Ishikawa (cell line): ENCODE measurements around the gene CDKN2A.

Source experiments
- EP300 ChIP-seq: IDR thresholded peaks from 2 replicates; pipeline ENCODE4 v1.6.1; 2012; ENCODE audit warnings: borderline replicate concordance
- MAX ChIP-seq: IDR thresholded peaks from 2 replicates; pipeline ENCODE4 v1.6.1; 2012
- RAD21 ChIP-seq: IDR thresholded peaks from 2 replicates; pipeline ENCODE4 v1.6.1; 2012; ENCODE audit warnings: low read depth
- REST ChIP-seq: IDR thresholded peaks from 2 replicates; pipeline ENCODE4 v1.6.1; 2012; ENCODE audit warnings: low read depth, mild to moderate bottlenecking
- TAF1 ChIP-seq: IDR thresholded peaks from 2 replicates; pipeline ENCODE4 v1.6.1; 2012; ENCODE audit warnings: low read depth, mild to moderate bottlenecking
- TCF12 ChIP-seq: IDR thresholded peaks from 2 replicates; pipeline ENCODE4 v1.6.1; 2012; ENCODE audit warnings: low read depth
- USF1 ChIP-seq: IDR thresholded peaks from 2 replicates; pipeline ENCODE4 v1.6.1; 2012

- TF ChIP-seq MAX (no peak), USF1 (no peak), RAD21 (no peak), TAF1 (no peak), REST (no peak), EP300 (no peak), TCF12 (no peak)
Measured at GRCh38 chr9:21931428-21931827, 62.8 kb downstream of the CDKN2A start.
